ENCODE measurements around the gene PDZRN4. TPM values are rescaled to one million over a fixed set of nuclear protein-coding genes. Genes with fewer than 3 reads are reported as not detected.

Gene PDZRN4
- total and polyA plus RNA-seq, 8 donors, result 0.11 to 0.76 (median 0.34) TPM

DNA sequence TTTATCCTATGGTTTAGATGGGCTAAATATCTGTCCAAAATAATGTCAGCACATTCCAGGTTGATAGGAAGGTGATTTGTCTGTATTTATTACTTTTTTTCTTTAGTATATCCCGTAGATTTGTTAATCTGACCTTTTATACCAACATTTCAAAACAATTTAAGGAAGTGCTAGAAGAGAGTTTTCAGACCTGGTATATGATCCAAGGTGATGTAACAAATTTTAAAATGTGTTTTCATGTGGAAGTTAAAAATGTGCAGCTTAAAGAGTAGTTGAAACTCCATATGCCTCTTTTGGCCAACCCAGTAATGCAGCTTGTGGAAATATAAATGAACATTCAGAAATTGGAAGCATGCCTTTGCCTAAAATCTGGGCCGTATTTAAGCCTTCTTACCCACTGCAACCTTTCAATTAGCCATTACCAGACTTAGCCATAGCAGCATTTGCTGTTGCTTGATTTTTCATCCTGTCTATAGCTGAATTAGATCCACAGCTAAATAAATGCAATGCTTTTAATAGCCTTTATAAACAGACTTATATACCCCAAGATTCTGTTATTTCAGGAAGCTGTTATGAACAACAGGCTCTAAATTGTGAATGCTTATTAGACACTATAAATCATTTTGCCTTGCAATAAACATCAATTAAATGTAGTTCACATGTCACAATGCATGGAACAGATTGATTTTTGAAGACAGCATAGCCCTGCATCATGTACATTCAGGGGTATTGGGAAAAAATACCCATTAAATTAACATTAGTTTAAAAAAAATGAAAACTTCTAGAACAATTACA, 271.2 kb downstream of the PDZRN4 start:
- H3K27ac ChIP-seq, result no peak overlapping the region
- H3K4me1 ChIP-seq, result no peaks in the 10 kb centered on the region
- H3K9me3 ChIP-seq, result no peaks in the 10 kb centered on the region
- no peaks in the 10 kb centered on the region for H3K36me3 ChIP-seq
- intact Hi-C loops (cut with DNase I), result no loop called here
- DNase-seq (peak in 2 of 4 donors; percentile 42 to 62), ATAC-seq (no peak)
- TF ChIP-seq, protein P1, sequence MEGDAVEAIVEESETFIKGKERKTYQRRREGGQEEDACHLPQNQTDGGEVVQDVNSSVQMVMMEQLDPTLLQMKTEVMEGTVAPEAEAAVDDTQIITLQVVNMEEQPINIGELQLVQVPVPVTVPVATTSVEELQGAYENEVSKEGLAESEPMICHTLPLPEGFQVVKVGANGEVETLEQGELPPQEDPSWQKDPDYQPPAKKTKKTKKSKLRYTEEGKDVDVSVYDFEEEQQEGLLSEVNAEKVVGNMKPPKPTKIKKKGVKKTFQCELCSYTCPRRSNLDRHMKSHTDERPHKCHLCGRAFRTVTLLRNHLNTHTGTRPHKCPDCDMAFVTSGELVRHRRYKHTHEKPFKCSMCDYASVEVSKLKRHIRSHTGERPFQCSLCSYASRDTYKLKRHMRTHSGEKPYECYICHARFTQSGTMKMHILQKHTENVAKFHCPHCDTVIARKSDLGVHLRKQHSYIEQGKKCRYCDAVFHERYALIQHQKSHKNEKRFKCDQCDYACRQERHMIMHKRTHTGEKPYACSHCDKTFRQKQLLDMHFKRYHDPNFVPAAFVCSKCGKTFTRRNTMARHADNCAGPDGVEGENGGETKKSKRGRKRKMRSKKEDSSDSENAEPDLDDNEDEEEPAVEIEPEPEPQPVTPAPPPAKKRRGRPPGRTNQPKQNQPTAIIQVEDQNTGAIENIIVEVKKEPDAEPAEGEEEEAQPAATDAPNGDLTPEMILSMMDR (IDR thresholded peaks at IDR 0.05), result no peak
- H3K4me3 ChIP-seq, result no peak overlapping the region
- H3K27me3 ChIP-seq, result no peaks in the 10 kb centered on the region

DNA sequence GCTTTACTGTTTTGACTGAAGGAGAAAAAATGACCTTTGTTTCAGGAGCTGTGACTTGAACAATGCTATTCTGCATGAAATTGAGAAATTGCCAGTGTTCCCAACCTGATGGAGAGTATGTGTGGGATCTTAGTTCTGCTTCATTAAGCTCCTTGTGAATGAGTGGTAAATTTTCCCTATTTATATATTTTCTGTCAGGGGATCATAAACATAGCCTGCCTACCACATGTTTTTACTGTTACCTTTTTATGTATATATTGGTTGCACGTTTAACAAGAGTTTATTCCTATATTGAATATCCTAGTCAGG, 271.7 kb downstream of the PDZRN4 start:
- H3K27ac ChIP-seq, result no peak overlapping the region
- no peak for ATAC-seq
- TF ChIP-seq, protein P1 (IDR thresholded peaks at IDR 0.05), result no peak
- no peak for DNase-seq
- no peaks in the 10 kb centered on the region for H3K4me1 ChIP-seq
- no peaks in the 10 kb centered on the region for H3K9me3 ChIP-seq
- H3K27me3 ChIP-seq, result no peaks in the 10 kb centered on the region
- H3K36me3 ChIP-seq, result no peaks in the 10 kb centered on the region
- no peak overlapping the region for H3K4me3 ChIP-seq
- intact Hi-C loops (cut with DNase I), result no loop called here

DNA sequence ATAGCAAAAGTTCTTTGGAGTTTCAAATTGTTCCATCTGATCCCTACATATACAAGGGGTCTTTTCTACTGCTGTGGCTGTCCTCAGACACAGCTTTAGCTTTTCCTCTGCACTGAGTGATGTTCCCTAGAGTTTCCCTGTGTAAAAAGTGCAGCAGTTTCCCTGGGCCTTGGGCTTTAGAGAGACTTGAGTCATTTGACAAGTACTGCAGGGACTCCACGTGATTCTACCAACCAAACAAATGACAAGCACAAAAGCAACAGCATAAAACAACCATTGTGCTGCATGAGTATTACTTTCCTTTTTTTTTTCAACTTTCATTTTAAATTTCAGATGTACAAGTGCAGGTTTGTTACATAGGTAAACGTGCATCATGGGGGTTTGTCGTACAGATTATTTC, 272.8 kb downstream of the PDZRN4 start:
- intact Hi-C loops (cut with DNase I), result no loop called here
- TF ChIP-seq, protein P1 (IDR thresholded peaks at IDR 0.05), result no peak
- ATAC-seq (no peak), DNase-seq (no peak)
- Histone ChIP-seq H3K27me3 (no peaks in the 10 kb centered on the region), H3K27ac (no peak overlapping the region), H3K36me3 (no peaks in the 10 kb centered on the region), H3K4me1 (no peaks in the 10 kb centered on the region), H3K4me3 (no peak overlapping the region), H3K9me3 (no peaks in the 10 kb centered on the region)

DNA sequence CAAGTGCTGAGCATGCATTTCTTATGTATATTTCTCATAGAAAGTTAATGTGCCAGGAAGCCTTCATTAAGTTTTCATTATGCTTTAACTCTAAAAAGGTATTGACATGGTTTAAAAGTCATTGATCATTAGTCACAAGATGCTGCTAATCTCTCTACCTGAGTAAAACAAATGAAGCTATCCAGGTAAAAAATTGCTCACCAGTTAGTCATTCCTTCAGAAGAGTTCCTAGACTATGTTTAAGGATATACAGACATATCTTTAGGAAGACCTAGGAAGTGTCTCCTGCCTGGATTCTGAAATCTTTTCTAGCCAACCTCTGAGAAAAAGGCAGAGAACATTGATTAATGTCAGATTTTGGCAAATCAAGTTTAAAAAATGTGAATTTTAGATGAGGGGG, 274.2 kb downstream of the PDZRN4 start:
- no peaks in the 10 kb centered on the region for H3K4me1 ChIP-seq
- ATAC-seq (no peak), DNase-seq (no peak)
- H3K27me3 ChIP-seq, result no peaks in the 10 kb centered on the region
- no peak overlapping the region for H3K27ac ChIP-seq
- intact Hi-C loops (cut with DNase I), result no loop called here
- no peaks in the 10 kb centered on the region for H3K9me3 ChIP-seq
- no peak overlapping the region for H3K4me3 ChIP-seq
- H3K36me3 ChIP-seq, result no peaks in the 10 kb centered on the region
- TF ChIP-seq, protein P1 (IDR thresholded peaks at IDR 0.05), result no peak

DNA sequence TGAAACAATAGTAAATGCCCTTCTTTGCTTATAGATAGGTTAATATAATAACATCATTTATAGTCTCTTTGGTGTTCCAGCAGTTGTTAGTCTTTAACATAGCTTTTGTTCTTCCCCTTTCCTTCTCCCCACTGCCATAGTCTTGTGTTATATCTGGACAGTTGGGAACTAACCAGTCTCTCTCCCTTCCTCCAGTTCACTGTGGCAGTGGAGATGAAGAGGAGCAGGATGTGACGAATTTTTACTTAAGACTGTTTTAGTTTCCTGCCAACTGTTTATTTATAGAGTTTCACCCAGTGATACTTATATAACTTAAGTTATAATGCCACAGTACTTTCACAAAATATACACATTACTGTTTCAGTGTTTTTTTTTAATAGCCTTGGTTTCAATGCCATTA, 277.4 kb downstream of the PDZRN4 start:
- TF ChIP-seq, protein P1 (IDR thresholded peaks at IDR 0.05), result no peak

More for the DNA sequence above, 277.4 kb downstream of the PDZRN4 start:
- H3K4me3 ChIP-seq, result no peak overlapping the region
- no peak overlapping the region for H3K27ac ChIP-seq
- no peaks in the 10 kb centered on the region for H3K36me3 ChIP-seq
- H3K9me3 ChIP-seq, result no peaks in the 10 kb centered on the region
- DNase-seq (peak in 1 of 4 donors; percentile 19), ATAC-seq (no peak)
- intact Hi-C loops (cut with DNase I), result no loop called here
- H3K27me3 ChIP-seq, result no peaks in the 10 kb centered on the region
- no peaks in the 10 kb centered on the region for H3K4me1 ChIP-seq

All from left lung (tissue), 10 donors.